Hematopoietic multipotent progenitor cell treated with erythropoietin and hydrocortisone succinate and interleukin-3 and kit ligand, for 15 days (in vitro differentiated cells): ENCODE measurements around the gene LRRC25.
"Not testable (repeated sequence)": the region's sequence is repeated elsewhere in the genome, so short reads cannot be mapped to it uniquely, and the experiment has no call there.

Experiments
- DNase-seq: peaks from one replicate; pipeline ENCODE4 v3.0.0-alpha.2; 2015; ENCODE audit warnings: low spot score

Gene LRRC25

DNA sequence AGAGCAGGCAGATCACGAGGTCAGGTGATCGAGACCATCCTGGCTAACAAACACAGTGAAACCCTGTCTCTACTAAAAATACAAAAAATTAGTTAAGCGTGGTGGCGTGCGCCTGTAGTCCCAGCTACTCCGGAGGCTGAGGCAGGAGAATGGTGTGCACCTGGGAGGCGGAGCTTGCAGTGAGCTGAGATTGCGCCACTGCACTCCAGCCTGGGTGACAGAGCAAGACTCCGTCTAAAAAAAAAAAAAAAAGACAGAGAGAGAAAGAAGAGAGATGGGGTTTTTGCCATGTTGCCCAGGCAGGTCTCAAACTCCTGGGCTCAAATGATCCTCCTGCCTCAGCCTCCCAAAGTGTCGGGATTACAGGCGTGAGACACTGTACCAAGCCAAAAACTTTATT is 8.3 kb upstream of the LRRC25 start:
- DNase-seq: not testable (repeated sequence)

DNA sequence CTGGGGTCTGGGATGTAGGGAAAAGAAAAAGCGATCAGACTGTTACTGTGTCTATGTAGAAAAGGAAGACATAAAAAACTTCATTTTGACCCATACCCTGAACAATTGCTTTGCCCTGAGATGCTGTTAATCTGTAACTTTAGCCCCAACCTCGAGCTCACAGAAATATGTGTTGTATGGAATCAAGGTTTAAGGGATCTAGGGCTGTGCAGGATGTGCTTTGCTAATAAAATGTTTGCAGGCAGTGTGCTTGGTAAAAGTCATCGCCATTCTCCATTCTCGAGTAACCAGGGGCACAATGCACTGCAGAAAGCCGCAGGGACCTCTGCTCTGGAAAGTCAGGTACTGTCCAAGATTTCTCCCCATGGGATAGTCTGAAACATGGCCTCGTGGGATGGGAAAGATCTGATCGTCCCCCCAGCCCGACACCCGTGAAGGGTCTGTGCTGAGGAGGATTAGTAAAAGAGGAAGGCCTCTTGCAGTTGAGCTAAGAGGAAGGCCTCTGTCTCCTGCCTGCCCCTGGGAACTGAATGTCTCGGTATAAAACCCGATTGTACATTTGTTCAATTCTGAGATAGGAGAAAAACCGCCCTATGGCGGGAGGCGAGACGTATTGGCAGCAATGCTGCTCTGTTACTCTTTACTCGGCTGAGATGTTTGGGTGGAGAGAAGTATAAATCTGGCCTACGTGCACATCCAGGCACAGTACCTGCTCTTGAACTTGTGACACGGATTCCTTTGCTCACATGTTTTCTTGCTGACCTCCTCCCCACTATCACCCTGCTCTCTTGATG is 5.2 kb upstream of the LRRC25 start:
- DNase-seq: not testable (repeated sequence)

DNA sequence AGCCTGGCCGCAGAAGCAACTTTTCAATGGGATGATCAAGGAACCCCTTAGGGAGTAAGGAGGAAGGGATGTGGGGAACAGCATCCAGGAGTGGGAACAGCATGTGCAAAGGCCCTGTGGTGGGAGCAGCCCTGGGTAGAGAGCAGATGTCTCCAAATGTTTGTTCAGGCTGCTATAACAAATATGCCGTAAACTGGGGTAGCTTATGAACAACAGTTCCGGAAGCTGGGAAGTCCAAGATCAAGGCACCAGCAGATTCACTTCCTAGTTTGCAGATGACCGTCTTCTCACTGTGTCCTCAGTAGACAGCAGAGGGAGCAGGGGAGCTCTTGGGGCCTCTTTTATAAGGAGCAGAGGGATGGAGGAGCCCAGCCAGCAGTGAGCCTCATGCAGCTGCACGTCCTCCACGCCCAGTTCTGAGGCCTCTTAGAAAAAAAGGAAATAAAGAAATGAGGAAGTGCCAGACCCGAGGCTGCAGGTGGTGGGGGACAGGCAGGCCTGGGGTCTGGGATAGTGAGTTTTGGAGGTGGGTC is 4.2 kb upstream of the LRRC25 start:
- peak; percentile 67 for DNase-seq

DNA sequence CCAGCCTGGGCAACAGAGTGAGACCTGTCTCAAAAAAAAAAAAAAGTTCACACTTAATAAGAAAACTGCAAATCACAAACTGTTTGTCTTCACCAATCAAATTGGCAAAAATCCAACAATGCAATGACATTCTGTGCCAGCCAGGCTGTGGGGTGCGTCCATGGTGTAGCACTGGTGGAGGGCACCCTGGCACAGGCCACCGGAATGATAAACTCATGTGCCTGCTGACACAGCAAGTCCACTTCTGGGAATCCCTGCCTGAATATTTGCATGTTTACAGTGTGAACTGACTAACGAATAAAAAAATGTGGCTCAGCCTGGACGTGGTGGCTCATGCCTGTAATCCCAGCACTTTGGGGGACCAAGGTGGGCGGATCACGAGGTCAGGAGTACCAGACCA is 1.6 kb upstream of the LRRC25 start:
- DNase-seq: peak; percentile 91

DNA sequence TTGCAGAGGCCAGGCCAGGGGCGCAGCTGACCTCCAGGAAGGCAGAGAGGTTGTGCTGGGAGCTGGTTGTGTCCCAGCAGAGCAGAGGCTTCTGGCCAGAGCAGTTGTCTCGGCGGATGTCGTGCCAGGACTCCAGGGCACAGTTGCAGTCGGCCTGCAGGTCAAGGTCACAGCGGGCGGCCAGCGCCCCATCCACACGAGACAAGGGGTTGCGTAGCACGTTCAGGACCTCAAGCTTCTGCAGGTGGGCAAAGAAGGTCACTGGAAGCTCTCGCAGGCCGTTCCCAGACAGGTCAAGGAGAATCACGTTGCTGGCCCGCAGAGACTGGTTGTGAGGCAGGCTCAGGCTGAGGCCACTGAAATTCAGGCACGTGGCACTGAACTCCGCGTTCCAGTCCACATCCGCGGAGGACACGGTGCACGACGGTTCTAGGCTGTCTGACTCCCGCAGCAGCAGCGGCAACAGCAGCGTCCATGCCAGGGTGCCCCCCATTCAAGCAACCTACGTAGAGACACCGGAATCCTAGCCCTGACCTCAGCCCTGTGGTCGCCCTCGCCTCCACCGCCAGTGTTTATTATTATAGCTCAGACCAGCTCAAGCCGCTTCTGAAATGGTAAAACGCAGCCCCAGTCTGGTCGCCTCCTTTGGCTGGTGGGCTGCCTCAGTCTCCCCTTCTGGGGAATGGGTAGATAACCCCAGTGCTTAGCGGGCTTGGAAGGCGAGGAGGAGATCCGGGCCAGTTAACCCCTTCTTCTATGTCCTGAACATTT is 766 bp downstream of the LRRC25 start:
- peak; percentile 1 for DNase-seq

DNA sequence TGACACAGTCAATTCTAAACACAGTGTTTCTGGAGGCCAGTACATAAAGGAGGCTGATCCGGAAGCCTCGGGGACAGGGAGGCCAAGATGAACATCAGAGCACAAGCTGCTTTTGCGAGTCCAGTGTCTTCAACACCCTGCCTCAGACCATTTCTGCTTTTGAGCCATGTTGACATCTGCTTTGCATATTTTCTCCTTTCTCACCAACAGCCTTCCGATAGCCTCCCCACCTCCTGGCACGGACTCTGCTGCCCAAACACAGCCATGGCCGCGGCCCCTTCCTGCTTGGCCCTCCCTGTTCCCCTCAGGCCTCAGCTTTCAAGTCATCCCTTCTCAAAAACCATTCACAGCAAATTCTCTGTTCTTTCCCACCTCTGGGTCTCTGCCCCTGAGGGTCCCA is 3.6 kb downstream of the LRRC25 start:
- DNase-seq: peak; percentile 1

DNA sequence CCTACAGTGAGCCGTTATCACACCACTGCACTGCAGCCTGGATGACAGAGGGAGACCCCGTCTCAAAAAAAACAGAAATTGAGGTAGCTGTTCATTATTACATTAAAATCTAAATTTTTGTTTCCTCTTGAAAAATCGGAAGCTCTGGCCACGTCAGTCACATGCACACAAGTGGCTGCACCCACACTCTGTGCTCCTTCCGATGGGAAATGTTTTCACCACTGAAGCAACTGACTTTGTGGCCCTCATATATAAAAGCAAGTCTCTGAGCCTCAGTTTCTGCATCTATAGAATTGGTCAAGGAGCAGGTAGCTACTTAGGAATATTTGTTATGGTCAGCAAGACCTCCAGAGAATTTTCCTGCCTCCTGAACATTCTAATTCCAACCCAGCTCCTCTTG is 4.5 kb downstream of the LRRC25 start:
- DNase-seq: peak; percentile 1

DNA sequence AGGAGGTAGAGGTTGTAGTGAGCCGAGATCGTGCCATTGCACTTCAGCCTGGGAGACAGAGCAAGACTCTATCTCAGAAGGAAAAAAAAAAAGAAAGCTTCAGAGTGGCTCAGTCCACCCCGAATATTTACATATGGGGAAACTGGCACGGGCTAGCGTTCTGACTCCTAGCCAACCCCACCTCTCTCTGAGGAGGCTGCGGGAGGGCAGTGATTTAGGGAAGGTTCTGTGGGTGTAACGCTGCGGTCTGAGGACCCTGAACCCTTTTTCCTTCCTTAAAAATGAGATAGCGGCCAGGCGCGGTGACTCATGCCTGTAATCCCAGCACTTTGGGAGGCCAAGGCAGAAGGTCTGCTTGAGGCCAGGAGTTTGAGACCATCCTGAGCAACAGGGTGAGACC is 5.0 kb downstream of the LRRC25 start:
- peak; percentile 32 for DNase-seq

DNA sequence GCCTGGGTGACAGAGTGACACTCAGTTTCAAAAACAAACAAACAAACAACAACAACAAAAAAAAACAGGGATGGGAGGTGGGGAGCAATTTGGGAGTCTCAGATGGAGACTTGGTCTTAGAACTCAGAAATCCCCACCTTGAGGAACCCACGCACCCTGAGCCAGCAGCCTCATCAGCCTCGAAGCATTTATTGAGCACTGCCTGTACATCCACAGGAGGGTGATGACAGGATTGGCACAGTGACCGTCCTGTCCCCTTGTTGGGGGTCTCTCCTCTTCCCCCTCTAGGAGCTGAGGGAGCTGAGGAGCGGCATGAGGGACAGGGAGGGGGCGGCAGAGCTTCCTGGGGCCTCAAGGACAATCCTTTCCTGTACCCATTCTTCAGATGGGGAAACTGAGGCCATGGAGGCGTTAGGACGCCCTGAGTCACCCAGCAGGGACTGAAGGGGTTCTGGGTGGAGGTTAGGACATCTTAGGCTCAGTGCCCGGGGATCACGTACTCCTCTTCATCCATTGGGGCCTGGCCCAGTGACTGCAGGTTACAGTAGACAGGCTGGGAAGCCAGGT is 5.8 kb downstream of the LRRC25 start:
- peak; percentile 1 for DNase-seq

DNA sequence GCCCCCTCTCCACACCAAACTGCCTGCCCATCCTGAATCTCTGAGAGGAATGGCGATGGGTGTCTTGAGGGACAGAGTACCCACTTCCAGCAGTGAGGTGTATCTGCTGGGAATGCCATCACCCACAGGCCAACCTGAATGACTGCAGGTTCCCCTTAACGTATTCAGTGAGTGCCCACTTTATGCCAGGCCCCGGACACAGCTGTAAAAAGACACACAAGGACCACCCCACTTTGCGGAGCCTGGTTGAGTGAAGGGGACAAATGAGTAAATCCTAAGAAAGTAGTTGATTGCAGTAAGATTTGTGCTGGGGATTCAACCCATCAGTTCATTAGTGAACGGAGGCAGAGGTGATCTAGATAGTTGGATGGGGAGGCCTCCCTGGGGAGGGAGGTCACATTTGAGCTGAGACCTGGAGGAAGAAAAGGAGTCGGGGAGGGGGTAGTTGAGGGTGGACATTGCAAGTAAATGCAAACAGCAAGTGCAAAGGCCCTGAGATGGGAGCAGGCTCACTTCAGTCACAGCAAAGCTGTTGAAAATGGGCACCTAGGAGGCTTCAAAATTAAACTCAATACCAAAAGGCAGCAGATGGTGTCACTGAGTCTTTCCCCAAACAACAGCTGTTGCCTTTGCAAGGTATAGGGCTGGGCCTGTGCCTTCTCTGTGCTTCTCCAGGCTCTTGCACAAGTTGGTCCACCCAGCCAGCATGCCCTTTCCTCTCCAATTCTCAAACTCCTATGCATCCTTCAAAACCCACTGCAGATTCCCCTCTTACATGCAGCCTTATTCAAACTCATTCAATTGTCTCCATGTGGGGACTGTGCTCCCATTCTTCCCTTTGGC is 7.1 kb downstream of the LRRC25 start:
- peak; percentile 46 for DNase-seq

DNA sequence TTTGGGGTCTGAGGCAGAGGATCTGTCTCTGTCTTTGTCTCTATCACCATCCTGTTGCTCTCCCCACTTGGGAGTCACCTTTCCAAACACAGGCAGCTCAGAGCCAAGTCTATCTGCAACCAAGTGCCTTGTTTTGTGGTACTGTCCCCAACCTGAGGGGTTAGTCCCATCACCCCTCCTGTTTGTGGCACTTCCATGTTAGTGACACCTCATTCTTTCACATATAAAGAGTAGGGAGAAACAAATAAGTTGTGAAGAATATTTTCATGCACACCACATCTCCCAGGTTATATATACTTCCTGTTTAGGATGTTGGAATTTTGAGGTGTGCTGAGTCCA is 7.7 kb downstream of the LRRC25 start:
- DNase-seq: peak; percentile 21

DNA sequence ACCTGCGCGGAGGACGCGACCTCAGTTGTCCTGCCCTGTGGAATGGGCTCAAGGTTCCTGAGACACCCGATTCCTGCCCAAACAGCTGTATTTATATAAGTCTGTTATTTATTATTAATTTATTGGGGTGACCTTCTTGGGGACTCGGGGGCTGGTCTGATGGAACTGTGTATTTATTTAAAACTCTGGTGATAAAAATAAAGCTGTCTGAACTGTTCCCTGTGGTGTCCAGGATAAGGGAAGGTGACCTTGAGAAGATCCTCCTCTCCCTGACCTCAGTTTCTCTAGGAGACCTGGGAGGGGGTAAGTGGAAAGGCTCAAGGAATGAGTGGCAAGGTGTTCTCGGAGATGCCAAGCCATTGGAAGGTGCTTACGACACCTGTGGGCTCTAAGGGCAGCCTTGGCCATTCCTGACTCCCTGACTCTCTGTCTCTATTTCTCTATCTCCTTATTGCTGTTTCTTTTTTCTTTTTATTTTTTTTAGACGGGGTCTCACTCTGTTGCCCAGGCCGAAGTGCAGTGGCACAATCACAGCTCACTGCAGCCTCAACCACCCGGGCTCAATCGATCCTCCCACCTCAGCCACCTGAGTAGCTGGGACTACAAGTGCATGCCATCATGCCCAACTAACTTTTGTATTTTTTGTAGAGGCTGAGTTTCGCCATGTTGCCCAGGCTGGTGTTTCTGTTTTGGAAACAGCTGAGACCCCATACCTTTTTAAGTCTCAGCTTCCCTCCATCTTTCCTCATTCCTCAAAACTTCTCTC is 8.3 kb downstream of the LRRC25 start:
- no peak for DNase-seq

DNA sequence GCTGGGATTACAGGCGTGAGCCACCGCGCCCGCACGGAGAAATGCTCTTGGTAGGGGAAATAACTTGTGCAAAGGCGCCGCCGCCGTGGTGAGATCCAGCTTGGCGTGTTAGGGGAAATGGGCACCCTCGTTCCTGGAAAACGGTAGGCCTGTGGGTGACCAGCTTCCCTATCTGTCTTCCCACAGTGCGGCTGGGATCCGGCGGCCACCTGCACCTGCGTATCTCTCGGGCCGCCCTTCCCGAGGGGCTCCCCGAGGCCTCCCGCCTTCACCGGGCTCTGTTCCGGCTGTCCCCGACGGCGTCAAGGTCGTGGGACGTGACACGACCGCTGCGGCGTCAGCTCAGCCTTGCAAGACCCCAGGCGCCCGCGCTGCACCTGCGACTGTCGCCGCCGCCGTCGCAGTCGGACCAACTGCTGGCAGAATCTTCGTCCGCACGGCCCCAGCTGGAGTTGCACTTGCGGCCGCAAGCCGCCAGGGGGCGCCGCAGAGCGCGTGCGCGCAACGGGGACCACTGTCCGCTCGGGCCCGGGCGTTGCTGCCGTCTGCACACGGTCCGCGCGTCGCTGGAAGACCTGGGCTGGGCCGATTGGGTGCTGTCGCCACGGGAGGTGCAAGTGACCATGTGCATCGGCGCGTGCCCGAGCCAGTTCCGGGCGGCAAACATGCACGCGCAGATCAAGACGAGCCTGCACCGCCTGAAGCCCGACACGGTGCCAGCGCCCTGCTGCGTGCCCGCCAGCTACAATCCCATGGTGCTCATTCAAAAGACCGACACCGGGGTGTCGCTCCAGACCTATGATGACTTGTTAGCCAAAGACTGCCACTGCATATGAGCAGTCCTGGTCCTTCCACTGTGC is 9.1 kb downstream of the LRRC25 start:
- peak; percentile 90 for DNase-seq

DNA sequence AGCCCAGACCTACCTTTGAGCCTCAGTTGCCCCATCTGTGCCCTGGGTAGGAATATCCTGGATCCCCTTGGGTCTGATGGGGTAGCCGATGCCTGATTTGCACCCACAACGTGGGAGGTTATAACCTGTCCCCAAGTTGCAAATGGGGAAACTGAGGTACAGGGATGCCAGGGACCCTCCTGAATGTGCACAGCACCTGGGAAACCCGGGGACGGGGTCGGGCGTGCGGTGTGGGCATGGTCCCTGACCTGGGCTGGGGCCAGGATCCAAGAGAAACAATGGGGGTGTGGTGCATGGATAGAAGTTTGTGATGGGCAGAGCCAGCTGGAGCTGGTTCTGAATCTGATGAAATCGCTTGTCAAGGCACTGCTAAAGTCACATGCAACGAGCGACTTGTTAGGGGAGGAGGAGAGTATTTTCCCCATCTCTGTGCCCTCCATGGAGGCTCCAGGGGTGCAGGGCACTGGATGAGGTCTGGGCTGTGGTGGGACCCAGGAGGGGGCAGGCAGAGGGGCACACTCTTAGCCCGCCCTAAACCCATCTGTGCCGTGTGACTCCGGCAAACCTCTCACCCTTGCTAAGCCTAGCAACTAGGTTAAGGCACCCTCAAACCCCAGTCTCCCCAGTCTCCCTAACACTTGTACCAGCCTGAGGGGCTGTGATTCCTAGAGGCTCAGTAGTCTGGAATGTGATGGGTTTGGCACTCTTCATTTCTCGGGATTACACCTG is 10.7 kb downstream of the LRRC25 start:
- peak; percentile 72 for DNase-seq

DNA sequence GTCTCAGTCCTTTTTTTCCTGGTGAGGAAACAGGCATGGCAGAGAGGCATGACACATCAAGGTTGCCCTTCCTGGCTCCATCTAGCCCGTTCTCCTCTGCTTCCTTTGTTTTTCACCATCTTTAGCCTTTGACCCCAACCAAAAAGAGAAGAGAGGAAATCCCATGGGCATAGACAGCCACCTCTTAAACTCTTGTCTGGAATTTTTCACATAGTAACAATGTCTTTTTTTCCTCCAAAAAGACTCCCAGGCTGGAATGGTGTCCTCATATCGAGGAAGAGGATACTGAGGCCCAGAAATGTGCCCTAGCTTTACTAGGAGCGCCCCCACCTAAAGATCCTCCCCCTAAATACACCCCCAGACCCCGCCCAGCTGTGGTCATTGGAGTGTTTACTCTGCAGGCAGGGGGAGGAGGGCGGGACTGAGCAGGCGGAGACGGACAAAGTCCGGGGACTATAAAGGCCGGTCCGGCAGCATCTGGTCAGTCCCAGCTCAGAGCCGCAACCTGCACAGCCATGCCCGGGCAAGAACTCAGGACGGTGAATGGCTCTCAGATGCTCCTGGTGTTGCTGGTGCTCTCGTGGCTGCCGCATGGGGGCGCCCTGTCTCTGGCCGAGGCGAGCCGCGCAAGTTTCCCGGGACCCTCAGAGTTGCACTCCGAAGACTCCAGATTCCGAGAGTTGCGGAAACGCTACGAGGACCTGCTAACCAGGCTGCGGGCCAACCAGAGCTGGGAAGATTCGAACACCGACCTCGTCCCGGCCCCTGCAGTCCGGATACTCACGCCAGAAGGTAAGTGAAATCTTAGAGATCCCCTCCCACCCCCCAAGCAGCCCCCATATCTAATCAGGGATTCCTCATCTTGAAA is 11.5 kb downstream of the LRRC25 start, which contains the start of gene GDF15:
Gene GDF15, plus strand, starts transcription at position 484 of the 868 bp plus-strand sequence. Its CDS starts 32 bp downstream, at position 516.
- peak; percentile 82 for DNase-seq

DNA sequence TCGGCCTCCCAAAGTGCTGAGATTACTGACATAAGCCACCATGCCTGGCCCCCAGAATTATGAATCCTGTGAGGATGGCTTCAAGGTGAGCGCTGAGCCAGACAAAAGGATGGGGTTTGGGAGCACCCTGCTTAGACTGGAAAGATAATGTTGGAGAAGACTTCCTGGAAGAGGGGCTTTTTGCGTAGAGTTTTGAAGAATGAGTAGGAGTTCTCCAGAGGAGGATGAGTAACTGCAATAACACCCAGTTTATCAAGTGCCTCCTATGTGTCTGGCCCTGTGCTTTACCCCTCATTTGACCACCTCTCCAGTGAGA is 12.1 kb downstream of the LRRC25 start:
- DNase-seq: no peak

DNA sequence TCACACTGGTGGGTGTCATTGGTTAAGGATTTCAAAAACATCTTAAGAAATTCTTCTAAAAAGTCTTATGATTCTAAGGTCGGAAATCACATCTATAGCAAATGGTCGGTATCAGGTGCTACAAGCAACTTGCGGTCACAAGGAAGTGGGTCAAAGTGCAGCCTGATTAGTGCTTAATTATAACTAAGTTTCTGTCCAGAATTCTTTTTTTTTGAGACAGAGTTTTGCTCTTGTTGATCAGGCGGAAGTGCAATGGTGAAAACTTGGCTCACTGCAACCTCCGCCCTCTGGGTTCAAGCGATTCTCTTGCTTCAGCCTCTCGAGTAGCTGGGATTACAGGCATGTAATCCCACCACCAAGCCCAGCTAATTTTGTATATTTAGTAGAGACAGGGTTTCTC is 12.6 kb downstream of the LRRC25 start:
- DNase-seq: peak; percentile 9

DNA sequence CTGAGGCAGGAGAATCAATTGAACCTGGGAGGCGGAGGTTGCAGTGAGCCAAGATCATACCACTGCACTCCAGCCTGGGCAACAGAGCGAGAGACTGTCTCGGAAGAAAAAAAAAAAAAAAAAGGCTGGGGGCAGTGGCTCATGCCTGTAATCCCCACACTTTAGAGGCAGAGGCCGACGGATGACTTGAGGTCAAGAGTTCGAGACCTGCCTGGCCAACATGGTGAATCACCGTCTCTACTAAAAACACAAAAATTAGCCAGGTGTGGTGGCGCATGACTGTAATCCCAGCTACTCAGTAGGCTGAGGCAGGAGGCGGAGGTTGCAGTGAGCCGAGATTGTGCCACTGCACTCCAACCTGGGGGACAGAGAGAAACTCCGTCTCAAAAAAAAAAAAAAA is 13.8 kb downstream of the LRRC25 start:
- not testable (repeated sequence) for DNase-seq

DNA sequence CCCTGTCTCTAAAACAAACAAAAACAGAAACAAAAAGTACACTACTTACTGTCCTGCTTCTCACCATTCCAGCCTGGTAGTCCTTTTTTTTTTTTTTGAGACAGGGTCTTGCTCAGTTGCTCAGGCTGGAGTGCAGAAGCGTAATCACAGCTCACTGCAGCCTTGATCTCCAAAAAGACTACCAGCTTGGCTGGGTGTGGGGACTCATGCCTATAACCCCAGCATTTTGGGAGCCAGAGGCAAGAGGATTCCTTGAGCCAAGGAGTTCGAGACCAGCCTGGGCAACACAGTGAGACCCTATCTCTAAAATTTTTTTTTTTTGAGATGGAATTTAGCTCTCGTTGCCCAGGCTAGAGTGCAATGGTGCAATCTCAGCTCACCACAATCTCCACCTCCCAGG is 16.6 kb downstream of the LRRC25 start:
- DNase-seq: no peak
